ENCODE data around the gene PTX4. TPM values are rescaled to one million over a fixed set of nuclear protein-coding genes. Genes with fewer than 3 reads are reported as not detected.
"Not testable (repeated sequence)": the region's sequence is repeated elsewhere in the genome, so short reads cannot be mapped to it uniquely, and the experiment has no call there.

PTX4 gene
- total RNA-seq, 1 donor from 2014 or later: 0.34 TPM

DNA sequence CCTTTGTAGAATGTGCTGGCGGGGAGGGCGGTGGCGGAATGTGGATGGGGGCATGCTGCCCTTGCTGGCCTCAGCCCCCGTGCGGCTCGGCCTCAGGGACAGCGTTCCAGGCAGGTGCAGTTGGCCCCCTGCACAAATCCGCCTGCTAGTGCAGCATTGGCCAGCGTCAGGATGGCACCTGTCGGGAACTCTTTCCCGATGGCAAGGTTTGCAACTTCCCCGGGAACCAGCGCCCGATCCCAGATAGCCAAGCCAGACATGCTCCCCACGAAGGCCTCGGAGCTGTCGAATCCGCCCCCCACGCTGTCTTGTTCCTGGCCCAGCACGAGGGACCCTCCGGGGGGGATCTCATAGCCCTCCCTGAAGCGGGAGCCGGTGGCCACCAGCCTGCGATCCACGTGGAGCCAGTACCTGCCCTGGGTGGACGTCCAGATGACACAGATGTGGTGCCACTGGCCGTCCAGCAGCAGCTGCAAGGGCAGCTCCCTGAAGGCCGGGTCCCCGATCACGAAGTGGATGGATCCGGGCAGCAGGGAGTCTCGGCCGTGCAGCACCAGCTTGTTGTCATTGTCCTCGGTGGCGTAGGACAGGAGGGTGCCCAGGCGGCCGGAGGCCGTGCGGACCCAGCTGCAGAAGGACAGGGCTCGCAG, 2.8 kb downstream of the PTX4 start:
- DNase-seq (ENCODE audit: low spot score): no peak

GRCh38 chr16:1481906-1482835, 6.6 kb downstream of the PTX4 start:
- DNase-seq (ENCODE audit: low spot score): no peak

- DNase-seq (ENCODE audit: low spot score): not testable (repeated sequence)
Observed at GRCh38 chr16:1478937-1479336, 9.8 kb downstream of the PTX4 start.

GRCh38 chr16:1477033-1477432, 11.7 kb downstream of the PTX4 start:
- DNase-seq (ENCODE audit: low spot score): no peak

GRCh38 chr16:1475552-1476114, 13.1 kb downstream of the PTX4 start:
- no peak for DNase-seq (ENCODE audit: low spot score)

DNA sequence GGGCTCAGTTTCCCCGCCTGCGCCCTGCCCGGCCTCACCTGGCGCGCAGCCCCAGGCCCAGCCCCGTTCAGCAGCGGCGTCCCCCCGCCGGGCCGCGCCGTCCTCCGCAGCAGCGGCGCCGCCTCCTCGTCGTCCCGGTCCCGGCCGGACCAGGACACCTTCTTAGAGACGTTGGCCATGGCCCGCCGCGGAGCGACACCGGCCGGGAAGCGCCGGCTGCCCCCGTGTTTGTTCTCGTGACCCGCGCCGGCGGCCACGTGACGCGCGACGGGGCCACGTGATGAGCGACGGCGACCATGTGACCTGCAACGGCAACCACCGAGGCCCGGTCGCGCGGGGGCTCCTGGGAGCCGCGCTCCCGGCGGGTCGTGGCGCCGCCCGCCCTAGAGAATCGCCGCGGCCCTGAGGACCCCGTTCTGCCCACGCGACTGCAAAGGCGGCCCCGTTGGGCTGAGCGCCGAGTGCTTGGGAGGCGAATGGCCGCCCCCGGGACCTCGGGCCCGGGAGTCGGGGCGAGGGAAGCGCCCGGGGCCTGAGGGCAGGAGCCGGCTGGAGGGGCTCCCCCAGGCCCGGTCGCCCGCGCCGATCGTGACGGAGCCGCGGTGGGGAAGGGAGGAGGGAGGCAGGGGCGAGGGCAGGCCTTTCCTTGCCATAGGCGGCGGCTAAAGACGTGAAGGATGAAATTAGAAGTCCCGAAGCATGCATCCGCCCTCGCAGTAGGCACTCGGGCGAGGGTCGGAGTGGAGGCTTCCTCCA, 13.8 kb downstream of the PTX4 start, which contains the start of gene CLCN7:
Gene CLCN7, minus strand, starts transcription at position 233 of the 756 bp plus-strand sequence. Its CDS starts 54 bp downstream, at position 179.
- DNase-seq (ENCODE audit: low spot score): peak; percentile 92

- no peak for DNase-seq (ENCODE audit: low spot score)
Observed at GRCh38 chr16:1474082-1474795, 14.5 kb downstream of the PTX4 start.

DNA sequence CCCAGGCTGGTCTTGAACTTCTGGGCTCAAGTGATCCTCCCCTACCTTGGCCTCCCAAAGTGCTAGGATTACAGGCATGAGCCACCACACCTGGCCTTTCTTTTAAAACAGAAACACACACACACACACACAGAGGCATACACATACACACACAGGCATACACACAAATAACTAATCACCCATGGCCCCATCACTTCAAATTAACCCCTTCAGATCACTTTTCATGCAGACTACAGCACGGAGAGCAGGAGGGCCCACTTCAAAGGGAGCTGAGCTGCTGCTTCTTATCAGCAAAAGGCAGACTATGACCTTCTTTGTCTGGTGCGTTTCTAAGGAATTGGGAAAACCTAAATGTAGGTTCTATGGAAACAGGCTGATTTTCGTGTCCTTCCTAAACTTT, 15.8 kb downstream of the PTX4 start:
- DNase-seq (ENCODE audit: low spot score): no peak

DNA sequence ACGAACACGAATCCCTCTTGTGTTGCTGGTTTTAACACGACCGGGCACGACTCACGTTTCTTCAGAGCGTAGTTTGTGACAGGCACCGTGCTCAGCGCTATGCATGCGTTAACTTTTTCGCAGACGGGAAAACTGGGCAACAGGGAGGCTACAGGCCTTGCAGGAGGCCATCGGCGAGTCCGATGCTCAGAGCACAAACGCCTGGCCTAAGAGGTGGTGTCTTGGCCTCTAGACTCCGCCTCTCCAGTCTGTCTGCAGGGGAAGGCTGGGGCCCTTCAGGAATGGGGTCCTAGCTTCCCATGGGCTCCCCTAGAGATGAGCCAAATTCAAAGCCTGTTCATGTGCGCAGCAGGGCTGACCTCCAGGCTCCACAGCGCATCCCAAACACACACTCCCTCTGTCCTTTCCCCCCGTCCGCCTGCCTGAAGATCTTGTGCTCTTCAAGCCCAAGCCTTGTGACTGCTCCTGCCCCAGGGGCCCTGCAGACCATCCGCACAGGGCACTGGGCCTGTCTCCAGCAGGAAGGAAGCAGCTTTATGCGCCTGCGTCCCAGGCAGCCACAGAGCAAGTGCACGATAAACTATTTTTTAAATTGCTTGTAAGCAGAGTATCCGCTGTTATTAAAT, 17.1 kb downstream of the PTX4 start:
- no peak for DNase-seq (ENCODE audit: low spot score)

DNA sequence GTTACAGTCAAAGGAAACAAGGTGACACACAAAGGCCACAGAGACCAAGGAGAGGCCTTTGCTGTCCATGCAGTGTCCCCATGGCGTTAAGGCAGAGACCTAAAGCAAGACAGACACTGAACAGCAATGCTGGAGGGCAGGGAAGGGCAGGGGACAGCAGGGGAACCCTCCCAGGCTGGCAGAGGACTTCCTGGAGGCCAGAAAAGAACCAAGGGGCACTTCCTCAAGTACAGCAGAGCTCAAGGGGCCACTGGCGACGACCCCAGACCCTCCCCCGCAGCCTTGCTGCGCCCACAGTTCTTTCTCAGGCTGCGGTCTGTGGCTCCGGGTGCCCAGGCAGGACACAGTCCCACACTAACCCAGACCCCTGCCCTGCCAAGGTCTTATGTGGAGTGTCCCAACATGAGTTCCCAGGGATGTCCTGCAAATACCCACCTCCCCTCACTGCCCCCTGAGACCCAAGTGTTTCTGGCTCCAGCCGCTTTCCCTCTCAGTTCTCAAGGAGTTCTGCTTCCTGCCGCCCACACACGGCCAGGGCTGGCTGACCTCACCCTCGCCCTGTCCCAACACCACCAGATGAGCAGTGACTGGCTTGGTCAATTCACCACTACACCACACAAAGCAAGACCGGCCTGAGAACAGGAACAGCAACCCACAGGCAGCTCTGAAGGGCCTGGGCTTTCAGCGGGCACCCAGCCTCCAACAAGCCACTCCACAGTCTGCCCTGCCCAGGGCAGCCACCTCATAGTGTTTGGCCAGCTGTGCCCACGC, 18.1 kb downstream of the PTX4 start:
- DNase-seq (ENCODE audit: low spot score): no peak

GRCh38 chr16:1469693-1470201, 19.0 kb downstream of the PTX4 start:
- DNase-seq (ENCODE audit: low spot score): no peak

DNA sequence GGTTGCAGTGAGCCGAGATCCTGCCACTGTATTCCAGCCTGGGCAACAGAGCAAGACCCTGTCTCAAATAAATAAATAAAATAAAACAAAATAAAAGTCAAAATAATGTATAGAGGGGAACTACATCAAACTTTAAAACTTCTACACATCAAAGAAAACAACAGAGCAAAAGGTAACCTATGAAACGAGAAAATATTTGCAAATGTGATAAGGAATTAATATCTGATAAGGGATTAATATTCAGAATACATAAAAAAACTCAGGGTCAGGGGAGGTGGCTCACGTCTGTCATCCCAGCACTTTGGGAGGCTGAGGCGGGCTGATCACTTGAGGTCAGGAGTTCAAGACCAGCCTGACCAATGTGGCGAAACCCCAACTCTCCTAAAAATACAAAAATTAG, 19.6 kb downstream of the PTX4 start:
- not testable (repeated sequence) for DNase-seq (ENCODE audit: low spot score)

GRCh38 chr16:1468426-1468810, 20.3 kb downstream of the PTX4 start:
- DNase-seq (ENCODE audit: low spot score): no peak

- DNase-seq (ENCODE audit: low spot score): no peak
Observed at GRCh38 chr16:1466968-1467521, 21.7 kb downstream of the PTX4 start.

GRCh38 chr16:1466054-1466453, 22.7 kb downstream of the PTX4 start:
- no peak for DNase-seq (ENCODE audit: low spot score)

GRCh38 chr16:1465567-1465915, 23.2 kb downstream of the PTX4 start:
- no peak for DNase-seq (ENCODE audit: low spot score)

- no peak for DNase-seq (ENCODE audit: low spot score)
Observed at GRCh38 chr16:1464894-1465566, 23.7 kb downstream of the PTX4 start.

- DNase-seq (ENCODE audit: low spot score): no peak
Observed at GRCh38 chr16:1464196-1464893, 24.4 kb downstream of the PTX4 start.

Measured in ureter (tissue), 1 donor.